Prostate gland (tissue), 2 donors: ENCODE data around the gene NCF2. TPM values are rescaled to one million over a fixed set of nuclear protein-coding genes. Genes with fewer than 3 reads are reported as not detected.

Experiments
- DNase-seq: peaks from one replicate; pipeline ENCODE4 v3.0.0-alpha.2; 2019; ENCODE audit warnings: low spot score
- H3K27ac ChIP-seq, 2 donors: fragments of 200-600 bp; sonication (generic); 2 replicates each; pipeline ENCODE4 v1.5.1; 2017 to 2019
- H3K27me3 ChIP-seq: fragments of 200-600 bp; sonication (generic); replicated peaks from 2 replicates; pipeline ENCODE4 v1.5.1; 2019; ENCODE audit not compliant: insufficient read depth
- H3K36me3 ChIP-seq, 2 donors: fragments of 200-600 bp; sonication (generic); 1 replicate in 1 of 2; 2 replicates in 1 of 2; pipeline versions ENCODE4 v1.5.1 to v1.8.1; 2017 to 2019
- H3K4me1 ChIP-seq: fragments of 200-600 bp; sonication (generic); replicated peaks from 2 replicates; pipeline ENCODE4 v1.5.1; 2019
- H3K4me3 ChIP-seq, 2 donors: fragments of 200-600 bp; sonication (generic); 2 replicates each; pipeline ENCODE4 v1.5.1; 2017 to 2019
- H3K9me3 ChIP-seq: fragments of 200-600 bp; sonication (generic); 2 replicates; pipeline ENCODE4 v1.5.1; 2017
- CTCF ChIP-seq, 4 experiments: fragments of 200-600 bp in 2 of 4; fragments of 450-650 bp in 2 of 4; sonication (generic) in 2 of 4; IDR thresholded peaks; 1 replicate in 3 of 4; 2 replicates in 1 of 4; pipeline ENCODE4 v1.5.1; 2016 to 2019; ENCODE audit warnings: antibody characterized with exemption in 4 of 4, mild to moderate bottlenecking in 2 of 4, moderate library complexity in 2 of 4
- POLR2A ChIP-seq: fragments of 450-650 bp; IDR thresholded peaks from one replicate; pipeline ENCODE4 v1.6.1; 2016; ENCODE audit warnings: antibody characterized with exemption, mild to moderate bottlenecking
- POLR2AphosphoS5 ChIP-seq: sonication (generic); formaldehyde crosslinking; IDR thresholded peaks from one replicate; pipeline ENCODE4 v1.6.1; 2017; ENCODE audit warnings: antibody characterized with exemption
- WGBS: methylation state at CpG from one replicate; pipeline ENCODE4 v1.1.5; 2018; 5-methylcytosine and 5-hydroxymethylcytosine counted together
- intact Hi-C: fragments of 100-400 bp; cut with DNase I; formaldehyde crosslinking; loops from one replicate; pipeline ENCODE4 v1.14.2; 2022
- total RNA-seq, 2 donors: library from RNA; depleted of rRNA; stranded (reverse); fragments of >200 nt; gene quantifications; one replicate each; pipeline ENCODE4 v1.1.0, GENCODE V29; 2016

The NCF2 gene
- total RNA-seq, 2 donors from 2014 or later = 2.1 to 5.6 TPM

GRCh38 chr1:183576537-183576936, 13.7 kb downstream of the NCF2 start:
- WGBS = 57% methylated on average over 8 of the region's 8 CpGs
- no peak overlapping the region for H3K4me3 ChIP-seq
- H3K9me3 ChIP-seq = no peaks in the 10 kb centered on the region
- DNase-seq = no peak
- H3K27me3 ChIP-seq = no peaks in the 10 kb centered on the region
- TF ChIP-seq POLR2A (no peak), POLR2AphosphoS5 (no peak), CTCF (IDR thresholded peaks at IDR 0.05) (no peak)
- intact Hi-C loops = no loop called here
- H3K27ac ChIP-seq = no peak overlapping the region
- H3K36me3 ChIP-seq = no peaks in the 10 kb centered on the region
- H3K4me1 ChIP-seq = no peaks in the 10 kb centered on the region

- Histone ChIP-seq H3K27ac (no peak overlapping the region), H3K27me3 (no peaks in the 10 kb centered on the region), H3K4me1 (no peaks in the 10 kb centered on the region), H3K4me3 (no peak overlapping the region), H3K36me3 (no peaks in the 10 kb centered on the region), H3K9me3 (no peaks in the 10 kb centered on the region)
- TF ChIP-seq POLR2AphosphoS5 = no peak
- no peak for TF ChIP-seq CTCF (IDR thresholded peaks at IDR 0.05)
- no peak for TF ChIP-seq POLR2A
- 90% methylated on average over 5 of the region's 5 CpGs for WGBS
- intact Hi-C loops = no loop called here
- no peak for DNase-seq
Observed at GRCh38 chr1:183575606-183576005, 14.7 kb downstream of the NCF2 start.

- Histone ChIP-seq H3K36me3 (no peaks in the 10 kb centered on the region), H3K4me1 (no peaks in the 10 kb centered on the region), H3K27me3 (no peaks in the 10 kb centered on the region), H3K27ac (no peak overlapping the region), H3K4me3 (no peak overlapping the region), H3K9me3 (no peaks in the 10 kb centered on the region)
- intact Hi-C loops = no loop called here
- no peak for DNase-seq
- 68% methylated on average over 1 of the region's 1 CpG for WGBS
- TF ChIP-seq POLR2AphosphoS5 (no peak), CTCF (IDR thresholded peaks at IDR 0.05) (no peak), POLR2A (no peak)
Observed at GRCh38 chr1:183572721-183573120, 17.5 kb downstream of the NCF2 start.

- Histone ChIP-seq H3K27me3 (no peaks in the 10 kb centered on the region), H3K4me1 (no peaks in the 10 kb centered on the region), H3K36me3 (no peaks in the 10 kb centered on the region), H3K4me3 (no peak overlapping the region), H3K27ac (no peak overlapping the region), H3K9me3 (no peaks in the 10 kb centered on the region)
- WGBS = 80% methylated on average over 4 of the region's 4 CpGs
- no peak for TF ChIP-seq POLR2AphosphoS5
- TF ChIP-seq POLR2A = no peak
- TF ChIP-seq CTCF (IDR thresholded peaks at IDR 0.05) = no peak
- DNase-seq = no peak
- intact Hi-C loops = no loop called here
Observed at GRCh38 chr1:183571678-183572268, 18.5 kb downstream of the NCF2 start.

- intact Hi-C loops = no loop called here
Observed at GRCh38 chr1:183570451-183570850, 19.8 kb downstream of the NCF2 start.

More at GRCh38 chr1:183570451-183570850, 19.8 kb downstream of the NCF2 start:
- WGBS = 97% methylated on average over 4 of the region's 4 CpGs
- Histone ChIP-seq H3K4me3 (no peak overlapping the region), H3K27me3 (no peaks in the 10 kb centered on the region), H3K27ac (no peak overlapping the region), H3K9me3 (no peaks in the 10 kb centered on the region), H3K4me1 (no peaks in the 10 kb centered on the region), H3K36me3 (no peaks in the 10 kb centered on the region)
- TF ChIP-seq POLR2AphosphoS5 = no peak
- TF ChIP-seq POLR2A = no peak
- TF ChIP-seq CTCF (IDR thresholded peaks at IDR 0.05) = no peak
- DNase-seq = no peak
